CD4-positive, alpha-beta T cell treated with Interleukin-6 at 100 ng/mL for 8 hours (primary cell): ENCODE data around the gene GHR.
"Not testable (repeated sequence)": the region's sequence is repeated elsewhere in the genome, so short reads cannot be mapped to it uniquely, and the experiment has no call there.

ENCODE experiments used
- DNase-seq: peaks from one replicate; pipeline ENCODE4 v3.0.0-alpha.2; 2020; ENCODE audit warnings: mixed read lengths, low spot score

The GHR gene

DNA sequence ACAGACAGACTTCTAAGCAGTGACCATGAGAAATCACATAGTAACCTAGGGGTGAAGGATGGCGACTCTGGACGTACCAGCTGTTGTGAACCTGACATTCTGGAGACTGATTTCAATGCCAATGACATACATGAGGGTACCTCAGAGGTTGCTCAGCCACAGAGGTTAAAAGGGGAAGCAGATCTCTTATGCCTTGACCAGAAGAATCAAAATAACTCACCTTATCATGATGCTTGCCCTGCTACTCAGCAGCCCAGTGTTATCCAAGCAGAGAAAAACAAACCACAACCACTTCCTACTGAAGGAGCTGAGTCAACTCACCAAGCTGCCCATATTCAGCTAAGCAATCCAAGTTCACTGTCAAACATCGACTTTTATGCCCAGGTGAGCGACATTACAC, 295.4 kb downstream of the GHR start:
- peak; percentile 42 for DNase-seq

- no peak for DNase-seq
Measured at GRCh38 chr5:42719034-42719433, 295.8 kb downstream of the GHR start.

- peak; percentile 27 for DNase-seq
Measured at GRCh38 chr5:42720251-42720650, 297.0 kb downstream of the GHR start.

DNA sequence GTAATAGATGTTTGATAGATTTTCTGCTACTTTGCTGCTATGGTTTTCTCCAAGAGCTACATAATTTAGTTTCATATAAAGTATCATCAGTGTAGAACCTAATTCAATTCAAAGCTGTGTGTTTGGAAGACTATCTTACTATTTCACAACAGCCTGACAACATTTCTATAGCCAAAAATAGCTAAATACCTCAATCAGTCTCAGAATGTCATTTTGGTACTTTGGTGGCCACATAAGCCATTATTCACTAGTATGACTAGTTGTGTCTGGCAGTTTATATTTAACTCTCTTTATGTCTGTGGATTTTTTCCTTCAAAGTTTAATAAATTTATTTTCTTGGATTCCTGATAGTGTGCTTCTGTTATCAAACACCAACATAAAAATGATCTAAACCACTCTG, 298.2 kb downstream of the GHR start:
- no peak for DNase-seq

GRCh38 chr5:42734531-42735058, 311.4 kb downstream of the GHR start:
- DNase-seq: not testable (repeated sequence)

GRCh38 chr5:42740920-42741319, 317.7 kb downstream of the GHR start:
- DNase-seq: no peak

GRCh38 chr5:42745426-42745825, 322.2 kb downstream of the GHR start:
- no peak for DNase-seq

DNA sequence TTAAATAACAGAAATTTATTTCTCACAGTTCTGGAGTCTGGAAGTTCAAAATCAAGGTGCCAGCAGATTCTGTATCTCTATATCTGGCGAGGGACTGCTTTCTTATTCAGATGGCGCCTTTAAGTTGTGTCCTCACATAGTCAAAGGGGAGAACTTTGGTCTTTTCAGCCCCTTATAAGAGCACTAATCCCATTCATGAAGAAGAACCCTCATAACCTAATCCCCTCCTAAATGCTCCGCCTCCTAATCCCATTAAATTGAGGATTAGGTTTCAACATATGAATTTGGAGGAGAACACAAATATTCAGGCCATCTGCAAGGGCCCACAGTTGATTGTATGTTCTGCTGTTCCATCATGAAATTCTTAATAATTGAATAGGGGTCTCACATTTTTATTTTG, 322.6 kb downstream of the GHR start:
- no peak for DNase-seq

DNA sequence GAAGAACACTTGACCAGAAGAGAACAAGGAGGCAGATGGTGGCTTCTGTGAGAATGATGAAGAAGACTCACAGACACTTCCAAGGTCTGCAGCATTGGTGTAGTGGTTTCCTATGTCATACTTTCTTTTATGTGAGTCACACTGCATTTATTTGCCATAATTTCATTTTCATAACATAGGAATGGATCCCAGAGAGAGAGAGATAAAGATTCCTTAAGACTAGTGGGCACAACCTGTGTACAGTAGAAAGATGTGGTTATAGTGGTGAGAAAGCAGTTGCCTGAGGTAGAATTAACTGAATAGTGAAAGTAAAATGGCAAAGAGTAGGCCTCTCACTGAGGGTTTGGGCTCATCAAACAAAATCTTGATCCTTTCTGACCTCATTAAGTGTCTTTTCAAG, 325.8 kb downstream of the GHR start:
- DNase-seq: no peak

DNA sequence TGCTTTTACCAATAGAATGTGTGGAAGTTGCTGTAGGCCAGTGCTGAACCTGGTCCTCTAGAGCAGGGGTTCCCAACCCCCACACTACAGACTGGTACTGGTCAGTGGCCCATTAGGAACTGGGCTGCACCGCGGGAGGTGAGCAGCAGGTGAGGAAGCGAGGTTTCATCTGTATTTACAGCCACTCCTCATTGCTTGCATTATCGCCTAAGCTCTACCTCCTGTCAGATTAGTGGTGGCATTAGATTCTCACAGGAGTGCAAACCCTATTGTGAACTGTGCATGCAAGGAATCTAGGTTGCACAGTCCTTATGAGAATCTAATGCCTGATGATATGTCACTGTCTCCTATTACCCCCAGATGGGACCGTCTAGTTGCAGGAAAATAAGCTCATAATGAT, 327.3 kb downstream of the GHR start:
- no peak for DNase-seq

GRCh38 chr5:42751044-42751443, 327.8 kb downstream of the GHR start:
- DNase-seq: no peak

GRCh38 chr5:42753099-42753498, 329.9 kb downstream of the GHR start:
- no peak for DNase-seq

GRCh38 chr5:42756606-42757601, 333.7 kb downstream of the GHR start, which contains the start of gene CCDC152:
TSS of gene CCDC152 (plus strand) at chr5:42756818. CDS start at chr5:42759122, 2,304 bp downstream.
- peak; percentile 31 for DNase-seq

DNA sequence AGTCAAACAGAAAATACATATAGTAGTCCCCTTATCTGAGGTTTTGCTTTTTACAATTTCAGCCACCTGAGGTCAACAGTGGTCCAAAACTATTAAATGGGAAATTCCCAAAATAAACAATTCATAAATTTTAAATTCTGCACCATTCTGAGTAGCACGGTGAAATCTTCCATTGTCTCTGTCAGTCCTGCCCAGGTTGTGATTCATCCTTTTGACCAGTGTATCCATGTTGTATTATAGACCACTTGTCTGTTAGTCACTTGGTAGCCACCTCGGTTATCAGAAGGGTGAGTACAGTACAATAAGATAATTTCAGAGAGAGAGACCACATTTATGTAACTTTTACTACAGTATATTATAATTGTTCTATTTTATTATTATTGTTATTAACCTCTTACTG, 336.2 kb downstream of the GHR start:
- no peak for DNase-seq

DNA sequence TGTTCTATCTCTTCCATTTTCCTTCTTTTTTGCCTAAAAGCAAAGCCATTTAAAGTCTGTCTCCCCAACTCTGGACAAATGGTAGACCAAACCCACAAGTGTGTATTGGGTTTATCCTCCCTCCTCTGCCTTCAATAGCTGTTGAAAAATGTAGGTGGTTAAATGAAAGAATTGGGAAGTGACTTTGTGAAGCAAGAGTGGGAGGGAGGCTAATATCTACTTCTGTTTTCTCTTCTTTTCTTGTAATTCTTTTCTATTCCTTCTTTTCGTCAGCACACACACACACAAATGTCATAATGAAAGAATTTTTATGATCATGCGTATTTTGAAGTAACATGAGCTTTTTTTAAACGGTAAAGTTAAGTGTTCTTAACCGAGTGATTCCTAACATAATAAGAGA, 337.2 kb downstream of the GHR start:
- no peak for DNase-seq

- no peak for DNase-seq
Measured at GRCh38 chr5:42761791-42762190, 338.6 kb downstream of the GHR start.

DNA sequence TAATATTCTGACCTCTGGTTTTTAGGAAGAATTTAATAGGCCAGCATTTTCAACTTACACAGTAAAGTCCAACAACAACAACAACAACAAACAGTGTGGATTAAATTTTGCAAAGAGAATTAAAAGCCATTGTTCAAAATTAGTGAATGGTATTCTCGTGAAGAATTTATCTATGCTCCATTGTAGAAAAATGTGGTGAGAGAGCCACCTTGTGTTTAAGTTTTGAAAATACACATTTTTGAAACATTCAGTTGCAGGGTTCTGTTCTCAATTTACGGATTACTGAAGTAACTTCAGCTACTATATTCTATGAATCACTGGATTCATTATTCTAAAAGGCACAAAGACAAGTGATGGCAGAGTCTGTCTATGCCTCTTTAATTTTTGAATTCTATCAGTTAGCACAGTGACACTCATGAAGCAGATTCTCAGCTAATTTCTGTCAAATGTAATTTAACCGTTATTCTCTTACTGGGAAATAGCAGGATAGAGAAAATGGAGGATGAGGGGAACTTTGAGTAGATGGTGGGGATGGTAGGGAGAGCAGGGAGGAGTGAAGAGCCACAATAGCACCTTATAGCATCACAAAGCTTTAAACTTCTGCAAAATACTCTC, 344.4 kb downstream of the GHR start:
- peak; percentile 16 for DNase-seq

DNA sequence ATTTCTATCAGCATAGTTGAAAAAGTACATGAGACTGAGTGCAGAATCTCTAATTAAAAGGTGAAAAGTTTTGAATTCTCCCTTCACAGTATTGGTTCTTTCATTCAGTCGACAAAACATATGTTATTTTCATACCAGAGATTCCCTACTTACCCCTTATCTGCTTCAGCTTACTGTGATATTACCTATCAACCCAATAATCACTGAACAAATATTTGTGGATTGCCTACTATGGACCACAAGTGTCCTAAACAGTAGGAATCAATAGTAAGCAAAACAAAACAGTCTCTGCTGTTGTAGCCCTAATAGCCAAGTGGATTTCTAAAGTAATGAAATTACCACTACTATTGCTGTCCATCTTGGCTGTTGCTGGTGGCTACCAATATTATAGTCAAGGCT, 344.9 kb downstream of the GHR start:
- no peak for DNase-seq

DNA sequence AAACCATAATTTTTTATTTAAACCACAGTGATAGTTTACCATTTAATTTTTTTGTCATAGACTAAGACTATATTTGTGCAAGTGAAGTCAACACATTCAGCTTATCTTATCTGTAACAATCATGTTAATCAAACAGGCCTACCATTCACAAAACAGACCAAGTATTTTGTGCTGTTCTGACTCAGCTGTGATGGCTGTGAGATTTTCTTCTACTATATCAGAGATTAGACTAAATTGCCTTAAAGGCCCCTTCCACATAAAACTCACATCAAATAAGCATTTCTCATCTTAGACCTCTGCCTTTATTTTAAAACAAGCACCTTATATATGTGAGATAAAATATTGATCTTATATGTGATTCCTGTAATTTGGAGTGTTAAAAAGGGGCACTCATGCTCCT, 346.8 kb downstream of the GHR start:
- no peak for DNase-seq
